Heart left ventricle (tissue), 16 donors: ENCODE data around the gene CLCN6. TPM values are rescaled to one million over a fixed set of nuclear protein-coding genes. Genes with fewer than 3 reads are reported as not detected.

Experiments used
- ATAC-seq, 4 donors: fragments of 200-7000 bp; cut with Tn5 transposase; one replicate each; pipeline ENCODE4 v1.9.1; 2020 to 2022; ENCODE audit warnings: moderate library complexity in 4 of 4, mild to moderate bottlenecking in 3 of 4, moderate number of reproducible peaks in 1 of 4
- DNase-seq, 5 donors: peaks; one replicate each; pipeline ENCODE4 v3.0.0-alpha.2; 2020
- H3K27ac ChIP-seq, 12 donors: fragments of 200-600 bp; sonication (generic) in 4 of 12; one replicate each; pipeline versions ENCODE4 v1.5.0 to v1.8.0; 2016 to 2022; ENCODE audit warnings: mild to moderate bottlenecking in 2 of 12
- H3K27me3 ChIP-seq, 9 donors: fragments of 200-600 bp; sonication (generic) in 2 of 9; one replicate each; pipeline versions ENCODE4 v1.5.1 to v1.8.0; 2016 to 2022; ENCODE audit warnings: mild to moderate bottlenecking in 3 of 9
- H3K36me3 ChIP-seq, 9 donors: fragments of 200-600 bp; sonication (generic) in 2 of 9; one replicate each; pipeline versions ENCODE4 v1.5.0 to v1.8.0; 2018 to 2022; ENCODE audit warnings: mild to moderate bottlenecking in 2 of 9
- H3K4me1 ChIP-seq, 12 donors: fragments of 200-600 bp; sonication (generic) in 4 of 12; one replicate each; pipeline versions ENCODE4 v1.5.0 to v1.8.0; 2016 to 2022; ENCODE audit warnings: mild to moderate bottlenecking in 3 of 12
- H3K4me3 ChIP-seq, 12 donors: fragments of 200-600 bp; sonication (generic) in 4 of 12; one replicate each; pipeline versions ENCODE4 v1.5.0 to v1.8.0; 2017 to 2022; ENCODE audit warnings: mild to moderate bottlenecking in 9 of 12, moderate library complexity in 4 of 12
- H3K9me3 ChIP-seq, 12 donors: fragments of 200-600 bp; sonication (generic) in 4 of 12; one replicate each; pipeline versions ENCODE4 v1.5.0 to v1.8.0; 2016 to 2022; ENCODE audit warnings: mild to moderate bottlenecking in 1 of 12
- POLR2A ChIP-seq, 2 donors: fragments of 450-650 bp; IDR thresholded peaks; one replicate each; pipeline ENCODE4 v1.6.1; 2017; ENCODE audit warnings: antibody characterized with exemption in 2 of 2, mild to moderate bottlenecking in 2 of 2, moderate library complexity in 2 of 2
- WGBS, 4 donors: extraction: QIAGEN DNeasy Blood & Tissue Kit in 2 of 4; methylation state at CpG; one replicate each; pipeline versions ENCODE4 v1.1.5 to v1.1.7; 2013 to 2018; 5-methylcytosine and 5-hydroxymethylcytosine counted together
- intact Hi-C, 10 donors: fragments of 100-400 bp; cut with DNase I; formaldehyde crosslinking; loops; one replicate each; pipeline versions ENCODE4 v1.11.1 to v1.14.2; 2022
- polyA plus RNA-seq, 2 donors: library from polyadenylated mRNA; stranded (reverse); fragments of 200-250 nt; gene quantifications; one replicate each; pipeline ENCODE4 v1.2.3, GENCODE V29; 2013
- total RNA-seq, 9 donors: library from RNA; depleted of rRNA in 2 of 9; stranded (reverse); fragments of >200 nt in 2 of 9; fragmentation: NEBNext Ultra II Directional in 3 of 9; extraction: Animal tissue kit (Norgen Biotek cat#: 25700) in 3 of 9; gene quantifications; one replicate each; pipeline versions ENCODE4 v1.1.0 to v1.2.4, GENCODE V29; 2016 to 2023
- TF ChIP-seq, protein P1 (sequence below), 12 donors: fragments of 200-600 bp; sonication (generic) in 4 of 12; IDR thresholded peaks; one replicate each; pipeline versions ENCODE4 v1.5.0 to v1.8.0; 2018 to 2022; ENCODE audit warnings: antibody characterized with exemption in 12 of 12, mild to moderate bottlenecking in 5 of 12
- donor health status: ischemic (EF 13 %, LVEDD 7.1; RV severe dilation, severe dysfunction).
- donor health status: healthy with polysubstance abuse.
- donor health status: DM: no; HTN: yes; CAD: no.
- donor health status: DM: no; HTN: no; CAD: no.
- donor health status: ischemic (EF 25% LVEDD 6.9; RV normal size, moderate dysfunction).
- donor health status: ischemic (EF 25% LVEDD 5.7; RV mildly dilated, moderate dysfunction).
- donor health status: healthy.
- donor health status: DM: yes; HTN: yes; CAD: no.
- donor health status: ischemic (EF 35%, LVEDD 5.7; RV mildly dilated, moderate dysfunction).
- donor health status: nonischemic (EF 11% LVEDD 7.7; RV severe dilation, severe dysfunction).
- donor health status: DM: yes; HTN: yes; CAD: no.
- donor health status: PGD.
- donor health status: ischemic (EF 29% LVEDD 5.4; RV normal size, mild dysfunction).
- donor health status: nonischemic (EF 23%, LVEDD 6.1; RV moderate dilation, normal function).

CLCN6 gene
- total and polyA plus RNA-seq, 11 donors, result 10.2 to 21.5 (median 17.2) TPM

DNA sequence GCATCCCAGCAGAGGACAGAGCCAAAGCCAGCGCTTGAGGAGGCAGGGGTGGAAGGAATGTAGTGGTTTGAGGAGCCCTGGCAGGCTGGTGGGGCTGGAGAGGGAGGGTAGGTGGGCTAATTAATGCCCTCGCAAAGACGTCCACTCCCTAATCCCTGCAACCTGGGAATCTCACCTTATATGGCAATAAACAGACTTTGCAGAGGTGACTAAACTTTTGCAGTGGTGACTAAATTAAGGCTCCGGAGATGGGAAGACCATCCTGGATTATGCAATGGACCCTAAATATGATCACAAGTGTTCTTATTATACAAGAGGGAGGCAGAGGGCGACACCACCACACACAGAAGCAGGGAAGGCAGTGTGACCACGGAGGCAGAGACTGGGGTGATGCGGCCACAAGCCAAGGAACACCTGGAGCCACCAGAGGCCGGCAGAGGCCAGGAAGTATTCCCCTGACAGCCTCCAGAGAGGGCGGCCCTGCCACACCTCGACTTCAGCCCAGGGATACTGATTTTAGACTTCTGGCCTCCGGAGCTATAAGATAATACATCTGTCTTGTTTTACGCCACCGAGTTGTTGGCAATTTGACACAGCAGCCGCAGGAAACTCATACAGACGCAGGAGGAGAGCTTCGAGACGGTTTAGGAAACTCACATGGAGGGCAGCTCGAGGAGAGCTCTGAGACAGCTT, 75.9 kb downstream of the CLCN6 start:
- no peak for ATAC-seq
- no peaks in the 10 kb centered on the region for H3K27me3 ChIP-seq
- no peaks in the 10 kb centered on the region for H3K36me3 ChIP-seq
- peak overlapping the region; percentile 49 to 94 (median 84) for H3K27ac ChIP-seq
- DNase-seq, result no peak
- no peak overlapping the region for H3K4me3 ChIP-seq
- H3K9me3 ChIP-seq, result no peaks in the 10 kb centered on the region
- intact Hi-C loops, result no loop called here
- H3K4me1 ChIP-seq, result peaks cover 27 to 82% (median 59%) of the 10 kb centered on the region in 12 donors
- TF ChIP-seq, protein P1, sequence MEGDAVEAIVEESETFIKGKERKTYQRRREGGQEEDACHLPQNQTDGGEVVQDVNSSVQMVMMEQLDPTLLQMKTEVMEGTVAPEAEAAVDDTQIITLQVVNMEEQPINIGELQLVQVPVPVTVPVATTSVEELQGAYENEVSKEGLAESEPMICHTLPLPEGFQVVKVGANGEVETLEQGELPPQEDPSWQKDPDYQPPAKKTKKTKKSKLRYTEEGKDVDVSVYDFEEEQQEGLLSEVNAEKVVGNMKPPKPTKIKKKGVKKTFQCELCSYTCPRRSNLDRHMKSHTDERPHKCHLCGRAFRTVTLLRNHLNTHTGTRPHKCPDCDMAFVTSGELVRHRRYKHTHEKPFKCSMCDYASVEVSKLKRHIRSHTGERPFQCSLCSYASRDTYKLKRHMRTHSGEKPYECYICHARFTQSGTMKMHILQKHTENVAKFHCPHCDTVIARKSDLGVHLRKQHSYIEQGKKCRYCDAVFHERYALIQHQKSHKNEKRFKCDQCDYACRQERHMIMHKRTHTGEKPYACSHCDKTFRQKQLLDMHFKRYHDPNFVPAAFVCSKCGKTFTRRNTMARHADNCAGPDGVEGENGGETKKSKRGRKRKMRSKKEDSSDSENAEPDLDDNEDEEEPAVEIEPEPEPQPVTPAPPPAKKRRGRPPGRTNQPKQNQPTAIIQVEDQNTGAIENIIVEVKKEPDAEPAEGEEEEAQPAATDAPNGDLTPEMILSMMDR (IDR thresholded peaks at IDR 0.05), result no peak
- TF ChIP-seq POLR2A (IDR thresholded peaks at IDR 0.05), result no peak
- 68 to 79% (median 72%) methylated on average over 18 of the region's 18 CpGs for WGBS, 4 donors

DNA sequence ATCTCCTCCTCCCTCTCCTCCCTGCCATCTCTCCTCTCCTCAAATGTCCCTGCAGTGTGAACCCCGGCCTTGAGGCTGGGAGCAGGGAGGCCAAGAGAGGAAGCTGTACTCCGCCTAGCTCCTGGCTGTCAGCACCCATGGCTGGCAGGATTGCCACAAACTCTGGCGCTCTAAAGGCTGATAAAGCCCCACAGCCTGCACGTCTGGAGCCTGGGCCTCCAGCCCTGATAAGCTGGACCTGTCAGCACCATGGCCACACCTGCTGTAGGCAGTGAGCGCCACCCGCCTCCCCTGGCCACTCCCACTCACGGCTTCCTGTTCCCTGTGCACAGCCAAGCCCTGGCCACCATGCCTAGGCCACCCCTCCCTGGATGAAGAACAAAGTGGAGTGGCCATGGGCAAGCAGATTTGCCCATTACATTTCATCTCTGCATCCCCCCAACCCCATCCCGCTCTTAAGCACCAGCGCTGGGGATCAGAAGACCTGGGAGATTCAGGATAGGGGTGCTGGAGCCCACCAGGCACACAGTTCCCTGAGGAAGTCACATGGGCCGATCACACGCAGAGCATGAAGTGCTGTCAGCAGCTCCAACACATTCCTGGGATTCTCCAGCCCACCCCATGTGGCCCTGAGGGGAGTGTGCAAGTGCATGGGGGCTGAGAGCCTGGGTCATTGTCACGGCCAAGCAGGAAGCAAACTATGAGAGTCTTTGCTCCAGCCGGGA, 77.0 kb downstream of the CLCN6 start:
- no peaks in the 10 kb centered on the region for H3K27me3 ChIP-seq
- no peaks in the 10 kb centered on the region for H3K9me3 ChIP-seq
- ATAC-seq (peak; percentile 70 to 79 (median 76)), DNase-seq (peak; percentile 88 to 96 (median 89))
- H3K4me3 ChIP-seq, result no peak overlapping the region
- peak overlapping the region; percentile 41 to 94 (median 83) for H3K27ac ChIP-seq
- WGBS, 4 donors, result 19 to 31% (median 27%) methylated on average over 8 to 13 of the region's 13 CpGs
- TF ChIP-seq, protein P1 (IDR thresholded peaks at IDR 0.05), result no peak
- peak in 1 of 2 donors; percentile 24 for TF ChIP-seq POLR2A (IDR thresholded peaks at IDR 0.05)
- peaks cover 27 to 84% (median 65%) of the 10 kb centered on the region in 12 donors for H3K4me1 ChIP-seq
- H3K36me3 ChIP-seq, result no peaks in the 10 kb centered on the region
- intact Hi-C loops, result no loop called here

- ATAC-seq (peak; percentile 14 to 48 (median 35)), DNase-seq (peak in 4 of 5 donors; percentile 50 to 86 (median 69))
- peaks cover 16 to 65% (median 44%) of the 10 kb centered on the region in 12 donors for H3K4me1 ChIP-seq
- 44 to 57% (median 46%) methylated on average over 5 to 6 of the region's 6 CpGs for WGBS, 4 donors
- TF ChIP-seq, protein P1 (IDR thresholded peaks at IDR 0.05), result no peak
- TF ChIP-seq POLR2A (IDR thresholded peaks at IDR 0.05), result no peak
- no peaks in the 10 kb centered on the region for H3K27me3 ChIP-seq
- no peak overlapping the region for H3K4me3 ChIP-seq
- no peaks in the 10 kb centered on the region for H3K36me3 ChIP-seq
- intact Hi-C loops, result no loop called here
- no peaks in the 10 kb centered on the region for H3K9me3 ChIP-seq
- peak overlapping the region; percentile 62 to 97 (median 82) for H3K27ac ChIP-seq
Observed at GRCh38 chr1:11885916-11886315, 79.9 kb downstream of the CLCN6 start.

- H3K36me3 ChIP-seq, result no peaks in the 10 kb centered on the region
- DNase-seq, result peak; percentile 78 to 94 (median 84)
- intact Hi-C loops, result no loop called here
- H3K27ac ChIP-seq, result peak overlapping the region; percentile 62 to 97 (median 82)
- H3K9me3 ChIP-seq, result no peaks in the 10 kb centered on the region
- ATAC-seq, result peak; percentile 83 to 89 (median 84)
- H3K27me3 ChIP-seq, result no peaks in the 10 kb centered on the region
- peaks cover 14 to 53% (median 32%) of the 10 kb centered on the region in 12 donors for H3K4me1 ChIP-seq
- H3K4me3 ChIP-seq, result no peak overlapping the region
- TF ChIP-seq, protein P1 (IDR thresholded peaks at IDR 0.05), result no peak
- no peak for TF ChIP-seq POLR2A (IDR thresholded peaks at IDR 0.05)
- WGBS, 4 donors, result 37 to 60% (median 44%) methylated on average over 13 to 19 of the region's 19 CpGs
Observed at GRCh38 chr1:11886986-11887665, 81.1 kb downstream of the CLCN6 start.
